Hepatic stellate cell (primary cell): ENCODE results near the gene XRCC3.

Source experiments
- DNase-seq: peaks from one replicate; pipeline ENCODE4 v3.0.0; 2011; ENCODE audit warnings: low spot score

Gene XRCC3

GRCh38 chr14:103706551-103707328, 8.5 kb downstream of the XRCC3 start:
- no peak for DNase-seq

- no peak for DNase-seq
These were observed 9.6 kb downstream of the XRCC3 start for GRCh38 chr14:103705504-103706284.

- no peak for DNase-seq
These were observed 10.1 kb downstream of the XRCC3 start for GRCh38 chr14:103705118-103705503.

- DNase-seq, result no peak
These were observed 10.5 kb downstream of the XRCC3 start for GRCh38 chr14:103704708-103705107.

- DNase-seq, result no peak
These were observed 11.5 kb downstream of the XRCC3 start for GRCh38 chr14:103703433-103704385.

GRCh38 chr14:103702497-103703432, 12.5 kb downstream of the XRCC3 start:
- no peak for DNase-seq

- DNase-seq, result no peak
These were observed 13.2 kb downstream of the XRCC3 start for GRCh38 chr14:103702095-103702494.

- no peak for DNase-seq
These were observed 14.3 kb downstream of the XRCC3 start for GRCh38 chr14:103700753-103701490.

- DNase-seq, result no peak
These were observed 15.1 kb downstream of the XRCC3 start for GRCh38 chr14:103699901-103700752.

- no peak for DNase-seq
These were observed 16.0 kb downstream of the XRCC3 start for GRCh38 chr14:103699261-103699661.

GRCh38 chr14:103698380-103699260, 16.6 kb downstream of the XRCC3 start:
- DNase-seq, result no peak

- DNase-seq, result no peak
These were observed 17.5 kb downstream of the XRCC3 start for GRCh38 chr14:103697603-103698379.

- no peak for DNase-seq
These were observed 18.0 kb downstream of the XRCC3 start for GRCh38 chr14:103697206-103697602.

GRCh38 chr14:103696466-103697071, 18.7 kb downstream of the XRCC3 start:
- peak; percentile 65 for DNase-seq

- no peak for DNase-seq
These were observed 19.2 kb downstream of the XRCC3 start for GRCh38 chr14:103696070-103696402.

GRCh38 chr14:103695296-103696069, 19.8 kb downstream of the XRCC3 start:
- DNase-seq, result no peak
